B cell (primary cell): ENCODE data around the gene ITGB1BP1. TPM values are rescaled to one million over a fixed set of nuclear protein-coding genes. Genes with fewer than 3 reads are reported as not detected.

Experiments used
- ATAC-seq: fragments of 200-7000 bp; cut with Tn5 transposase; one replicate; pipeline ENCODE4 v1.10.0; 2021; ENCODE audit warnings: low read depth, mild to moderate bottlenecking, moderate number of reproducible peaks, moderate library complexity
- CTCF ChIA-PET: fragments of 350-600 bp; sonication (Branson Sonifier 250); formaldehyde crosslinking; loops from one replicate; lab custom pipeline; 2021; ENCODE audit warnings: antibody characterized with exemption, inconsistent platforms; lab: Charles Lee
- POLR2A ChIA-PET: fragments of 350-600 bp; sonication (Branson Sonifier 250); formaldehyde crosslinking; loops from one replicate; lab custom pipeline; 2021; ENCODE audit warnings: antibody characterized with exemption; lab: Charles Lee
- DNase-seq: peaks from one replicate; pipeline ENCODE4 v3.0.0; 2013
- H2AFZ ChIP-seq: 2 replicates; pipeline ENCODE4 v1.6.1; 2012; ENCODE audit warnings: mild to moderate bottlenecking, low read depth, low read length; ENCODE audit not compliant: insufficient read depth, poor library complexity, severe bottlenecking
- H3K27ac ChIP-seq, 2 donors: 1 replicate in 1 of 2; 2 replicates in 1 of 2; pipeline ENCODE4 v1.5.1; 2012 to 2013; ENCODE audit warnings: low read length in 2 of 2, mild to moderate bottlenecking in 2 of 2, moderate library complexity in 1 of 2
- H3K27me3 ChIP-seq, 4 experiments: fragments of 200-600 bp in 1 of 4; sonication (generic) in 1 of 4; replicated peaks in 1 of 4; 1 replicate in 2 of 4; 2 replicates in 2 of 4; pipeline versions ENCODE4 v1.6.1 to v1.7.0; 2013 to 2016; ENCODE audit warnings: low read length in 3 of 4, mild to moderate bottlenecking in 2 of 4, mixed read lengths in 1 of 4, moderate library complexity in 1 of 4; ENCODE audit not compliant: insufficient read depth in 4 of 4, control insufficient read depth in 3 of 4; ENCODE audit errors: control extremely low read depth in 1 of 4
- H3K36me3 ChIP-seq, 2 experiments: replicated peaks in 1 of 2; 1 replicate in 1 of 2; 2 replicates in 1 of 2; pipeline versions ENCODE4 v1.6.1 to v1.7.1; 2013; ENCODE audit warnings: low read length in 1 of 2; ENCODE audit not compliant: insufficient read depth in 2 of 2, control insufficient read depth in 1 of 2; ENCODE audit errors: control extremely low read depth in 1 of 2, extremely low read depth in 1 of 2
- H3K4me1 ChIP-seq, 2 donors: fragments of 200-600 bp in 1 of 2; sonication (generic) in 1 of 2; 1 replicate in 1 of 2; 2 replicates in 1 of 2; pipeline versions ENCODE4 v1.5.1 to v1.6.1; 2013 to 2017; ENCODE audit warnings: low read length in 2 of 2; ENCODE audit not compliant: control insufficient read depth in 2 of 2, insufficient read depth in 2 of 2
- H3K4me2 ChIP-seq: replicated peaks from 2 replicates; pipeline ENCODE3; 2012; ENCODE audit warnings: mild to moderate bottlenecking, low read depth, low read length; ENCODE audit not compliant: poor library complexity, severe bottlenecking
- H3K4me3 ChIP-seq, 5 experiments: fragments of 200-600 bp in 1 of 5; sonication (generic) in 1 of 5; 1 replicate in 3 of 5; 2 replicates in 2 of 5; pipeline versions ENCODE4 v1.5.1 to v1.7.0; 2011 to 2016; ENCODE audit warnings: low read length in 4 of 5, mild to moderate bottlenecking in 4 of 5, low read depth in 2 of 5, control low read depth in 1 of 5, moderate library complexity in 1 of 5; ENCODE audit not compliant: insufficient read depth in 1 of 5; ENCODE audit errors: control extremely low read depth in 1 of 5, extremely low read depth in 1 of 5
- H3K79me2 ChIP-seq: fragments of 200-600 bp; sonication (generic); one replicate; pipeline ENCODE4 v1.6.0; 2016; ENCODE audit warnings: low read length; ENCODE audit not compliant: control insufficient read depth, insufficient read depth
- H3K9ac ChIP-seq: fragments of 200-600 bp; sonication (generic); 2 replicates; pipeline ENCODE4 v1.6.1; 2017; ENCODE audit warnings: mild to moderate bottlenecking, low read length, moderate library complexity
- H3K9me3 ChIP-seq, 3 donors: one replicate each; pipeline versions ENCODE4 v1.6.1 to v1.7.1; 2013; ENCODE audit warnings: low read length in 2 of 3; ENCODE audit not compliant: control insufficient read depth in 2 of 3, insufficient read depth in 1 of 3; ENCODE audit errors: control extremely low read depth in 1 of 3
- H4K20me1 ChIP-seq: 2 replicates; pipeline ENCODE4 v1.6.0; 2012; ENCODE audit warnings: mild to moderate bottlenecking, low read length; ENCODE audit not compliant: insufficient read depth, control insufficient read depth, poor library complexity, severe bottlenecking
- H3K27ac Mint-ChIP-seq: one replicate; pipeline ENCODE4 v1.8.0; 2021; ENCODE audit warnings: mixed read lengths
- H3K27me3 Mint-ChIP-seq: one replicate; pipeline ENCODE4 v1.8.0; 2021; ENCODE audit warnings: mixed read lengths
- H3K4me1 Mint-ChIP-seq: one replicate; pipeline ENCODE4 v1.8.0; 2021; ENCODE audit warnings: mixed read lengths
- H3K4me3 Mint-ChIP-seq: one replicate; pipeline ENCODE4 v1.8.0; 2021; ENCODE audit warnings: mixed read lengths
- H3K9me3 Mint-ChIP-seq: one replicate; pipeline ENCODE4 v1.8.0; 2022; ENCODE audit warnings: mixed read lengths; ENCODE audit not compliant: insufficient read depth
- CTCF ChIP-seq: fragments of 200-600 bp; IDR thresholded peaks from one replicate; pipeline ENCODE4 v1.8.0; 2022; ENCODE audit warnings: antibody characterized with exemption, mild to moderate bottlenecking
- EZH2 ChIP-seq: IDR thresholded peaks from 2 replicates; pipeline ENCODE4 v1.6.1; 2012; ENCODE audit warnings: borderline replicate concordance, low read depth, mild to moderate bottlenecking, moderate library complexity, low read length; ENCODE audit not compliant: insufficient read depth, poor library complexity, severe bottlenecking
- WGBS: methylation state at CpG from one replicate; pipeline ENCODE4 v1.1.5; 2013; ENCODE audit warnings: missing lambda C conversion rate; ENCODE audit not compliant: insufficient coverage; 5-methylcytosine and 5-hydroxymethylcytosine counted together
- intact Hi-C: fragments of 100-400 bp; cut with micrococcal nuclease; formaldehyde crosslinking; loops from one replicate; pipeline ENCODE4 v1.10.0; 2022
- polyA plus RNA-seq: library from polyadenylated mRNA; depleted of rRNA; stranded (reverse); fragments of >200 nt; gene quantifications from 2 replicates; pipeline ENCODE4 v1.2.3, GENCODE V29; 2012
- total RNA-seq, 2 donors: library from RNA; stranded (reverse); fragments of 120-200 nt in 1 of 2; gene quantifications; 1 replicate in 1 of 2; 2 replicates in 1 of 2; pipeline versions ENCODE4 v1.2.3 to v1.2.4, GENCODE V29; 2013 to 2022

Gene ITGB1BP1
- total and polyA plus RNA-seq, 2 donors (not counting 1 experiment from before 2014, with no cell fraction given), result 25.7 to 47.1 TPM

GRCh38 chr2:9416267-9416961 is 6.9 kb downstream of the ITGB1BP1 start:
- Histone ChIP-seq H3K9me3 (no peaks in the 10 kb centered on the region), H3K36me3 (peaks cover 3 to 22% of the 10 kb centered on the region in 2 experiments), H2AFZ (no peak overlapping the region), H4K20me1 (peaks cover 27% of the 10 kb centered on the region), H3K4me3 (no peak overlapping the region), H3K4me2 (no peak overlapping the region), H3K27ac (no peak overlapping the region), H3K9ac (no peak overlapping the region), H3K4me1 (no peaks in the 10 kb centered on the region), H3K79me2 (peaks cover 72% of the 10 kb centered on the region), H3K27me3 (no peaks in the 10 kb centered on the region)
- POLR2A ChIA-PET, result no interaction called here
- TF ChIP-seq CTCF (no peak), EZH2 (no peak)
- Mint-ChIP-seq H3K27me3 (no peaks in the 10 kb centered on the region), H3K27ac (no peak overlapping the region), H3K4me3 (no peak overlapping the region), H3K4me1 (peaks cover 21% of the 10 kb centered on the region), H3K9me3 (no peaks in the 10 kb centered on the region)
- ATAC-seq, result no peak
- CTCF ChIA-PET, result no interaction called here
- intact Hi-C loops, result no loop called here
- DNase-seq, result no peak
- 97% methylated on average over 6 of the region's 9 CpGs for WGBS

- no peak for DNase-seq
- peaks cover 64% of the 10 kb centered on the region for H3K79me2 ChIP-seq
- H3K4me3 Mint-ChIP-seq, result no peak overlapping the region
- TF ChIP-seq CTCF (no peak), EZH2 (no peak)
- H3K4me1 ChIP-seq, result no peaks in the 10 kb centered on the region
- no peak overlapping the region for H3K4me2 ChIP-seq
- no peaks in the 10 kb centered on the region for H3K9me3 ChIP-seq
- H3K27me3 Mint-ChIP-seq, result no peaks in the 10 kb centered on the region
- 95% methylated on average over 8 of the region's 16 CpGs for WGBS
- no peak overlapping the region for H3K9ac ChIP-seq
- ChIA-PET CTCF (no interaction called here), POLR2A (no interaction called here)
- H3K4me3 ChIP-seq, result no peak overlapping the region
- no peak overlapping the region for H2AFZ ChIP-seq
- H3K27ac Mint-ChIP-seq, result no peak overlapping the region
- no peaks in the 10 kb centered on the region for H3K9me3 Mint-ChIP-seq
- no peak overlapping the region for H3K27ac ChIP-seq
- peaks cover 3 to 27% of the 10 kb centered on the region in 2 experiments for H3K36me3 ChIP-seq
- intact Hi-C loops, result no loop called here
- peaks cover 17% of the 10 kb centered on the region for H3K4me1 Mint-ChIP-seq
- ATAC-seq, result no peak
- H4K20me1 ChIP-seq, result peaks cover 24% of the 10 kb centered on the region
- H3K27me3 ChIP-seq, result no peaks in the 10 kb centered on the region
These were observed 7.7 kb downstream of the ITGB1BP1 start for GRCh38 chr2:9415516-9416169.
